MG63 (cell line): ENCODE data around the gene GAPDHS. TPM values are rescaled to one million over a fixed set of nuclear protein-coding genes. Genes with fewer than 3 reads are reported as not detected.

Experiments
- DNase-seq: peaks from one replicate; pipeline ENCODE4 v3.0.0-alpha.2; 2020
- H3K27me3 ChIP-seq: fragments of 250-450 bp; sonication (Bioruptor Pico); 2 replicates; pipeline ENCODE4 v1.5.1; 2020; ENCODE audit warnings: mild to moderate bottlenecking, moderate library complexity
- H3K36me3 ChIP-seq: fragments of 250-450 bp; sonication (Bioruptor Pico); 2 replicates; pipeline ENCODE4 v1.5.1; 2020; ENCODE audit warnings: mild to moderate bottlenecking, moderate library complexity
- H3K4me3 ChIP-seq: fragments of 250-450 bp; sonication (Bioruptor Pico); 2 replicates; pipeline ENCODE4 v1.5.1; 2020; ENCODE audit warnings: mild to moderate bottlenecking, moderate library complexity
- H3K9me3 ChIP-seq: fragments of 250-450 bp; sonication (Bioruptor Pico); 2 replicates; pipeline ENCODE4 v1.5.1; 2020; ENCODE audit warnings: mild to moderate bottlenecking, moderate library complexity
- total RNA-seq: library from RNA; depleted of rRNA; stranded (reverse); fragments of >200 nt; shearing (Covaris generic); gene quantifications from 2 replicates; pipeline ENCODE4 v1.2.3, GENCODE V29; 2014; ENCODE audit warnings: low replicate concordance

The GAPDHS gene
- total RNA-seq, 1 experiment from 2014 or later: not detected

- H3K9me3 ChIP-seq: no peaks in the 10 kb centered on the region
- H3K27me3 ChIP-seq: no peaks in the 10 kb centered on the region
- H3K4me3 ChIP-seq: no peak overlapping the region
- H3K36me3 ChIP-seq: no peaks in the 10 kb centered on the region
- DNase-seq: no peak
Measured at GRCh38 chr19:35524181-35524837, 8.9 kb upstream of the GAPDHS start.

GRCh38 chr19:35525873-35526272, 7.4 kb upstream of the GAPDHS start:
- H3K36me3 ChIP-seq: no peaks in the 10 kb centered on the region
- no peak overlapping the region for H3K4me3 ChIP-seq
- DNase-seq: no peak
- H3K9me3 ChIP-seq: no peaks in the 10 kb centered on the region
- peaks cover under 1% of the 10 kb centered on the region; the same call in 1 of the 2 replicates for H3K27me3 ChIP-seq

DNA sequence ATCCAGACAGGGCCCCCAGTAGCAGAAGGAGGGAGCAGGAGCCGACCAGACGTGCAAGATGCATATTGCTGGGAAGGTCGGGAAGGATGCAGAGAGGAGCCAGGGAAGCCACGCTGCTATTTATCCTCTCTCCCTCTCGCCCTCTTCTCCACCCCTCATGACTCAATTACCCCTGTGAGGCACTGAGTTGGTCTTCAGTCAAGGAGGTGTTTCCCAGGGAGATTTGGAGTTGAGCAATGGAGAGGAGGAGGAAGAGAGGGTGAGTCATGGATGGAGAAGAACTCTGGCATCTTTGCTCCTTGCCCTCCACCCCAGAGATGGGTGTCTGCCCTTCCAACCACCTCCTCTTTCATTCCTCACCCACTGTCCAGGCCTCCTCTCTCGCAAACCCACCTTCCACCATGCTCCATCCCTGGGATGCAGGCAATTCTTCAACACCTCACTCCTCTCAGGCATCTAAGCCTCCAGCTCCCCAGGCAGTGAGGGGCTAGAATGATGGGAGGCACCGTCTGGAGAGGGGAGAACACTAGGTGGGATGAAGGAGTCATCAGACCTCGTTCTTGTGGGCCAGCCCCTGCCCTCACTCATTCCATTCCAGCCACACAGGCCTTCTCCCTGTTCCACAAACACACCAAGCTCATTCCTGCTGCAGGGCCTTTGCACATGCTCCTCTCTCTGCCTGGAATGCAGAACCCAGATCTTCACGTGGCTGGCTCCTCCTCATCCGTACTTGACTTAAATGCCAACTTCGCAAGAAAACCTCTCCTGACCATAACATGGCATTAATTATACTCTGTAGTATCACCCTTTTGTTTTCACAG, 4.8 kb upstream of the GAPDHS start, which contains the start of gene SBSN:
Gene SBSN (minus strand): TSS at position 94 of the 821 bp plus-strand sequence. CDS start 30 bp downstream, at position 64.
- peak; percentile 63 for DNase-seq

DNA sequence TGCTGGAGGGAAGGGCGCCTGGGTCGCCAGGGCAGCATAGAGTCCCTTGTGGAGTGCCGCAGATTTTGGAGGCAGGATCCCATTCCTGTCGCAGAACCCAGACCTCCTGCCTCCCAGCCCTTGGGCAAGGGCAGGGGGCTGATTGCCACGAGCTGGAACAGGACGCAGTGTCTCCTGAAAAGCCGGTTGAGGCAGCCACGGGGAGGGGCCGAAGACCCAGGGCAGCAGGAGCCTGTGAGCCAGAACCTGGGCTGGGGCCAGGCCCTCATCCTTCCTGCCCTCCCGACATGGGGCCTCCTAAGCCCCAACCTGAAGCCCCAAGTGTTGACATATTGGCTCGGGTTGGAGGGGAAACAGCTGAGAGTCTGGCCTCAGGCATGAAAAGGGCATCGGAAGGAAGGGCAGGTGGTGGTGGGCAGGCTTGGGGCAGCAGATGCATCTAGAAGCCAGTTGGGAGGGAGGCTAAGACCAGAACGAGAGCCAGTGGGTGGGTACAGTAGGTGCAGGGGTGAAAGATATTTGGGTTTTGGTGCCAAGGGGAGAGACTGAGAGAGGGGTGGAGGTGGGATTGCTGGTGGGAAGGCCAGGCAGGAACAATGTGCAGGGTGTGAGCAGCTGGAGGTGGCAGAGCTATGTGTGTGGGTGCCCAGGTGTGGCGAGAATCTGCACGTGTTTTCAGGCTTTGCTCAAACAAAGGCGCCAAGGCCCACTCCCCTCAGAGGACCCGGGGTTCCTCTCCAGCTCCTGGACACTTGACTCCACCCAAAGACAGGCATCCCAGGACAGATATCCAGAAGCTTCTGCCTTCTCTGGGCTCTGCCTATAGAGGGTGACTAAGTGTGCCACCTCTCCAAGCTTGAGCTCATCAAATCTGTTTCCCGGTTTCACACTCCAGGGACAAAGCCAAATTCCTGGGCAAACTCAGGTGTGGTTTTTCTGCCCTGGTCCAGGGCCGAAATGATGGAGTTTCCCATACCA, 3.7 kb upstream of the GAPDHS start:
- Histone ChIP-seq H3K4me3 (no peak overlapping the region), H3K27me3 (peaks cover 8% of the 10 kb centered on the region; the same call in 1 of the 2 replicates), H3K36me3 (no peaks in the 10 kb centered on the region), H3K9me3 (no peaks in the 10 kb centered on the region)
- DNase-seq: no peak

More for the DNA sequence above, 4.8 kb upstream of the GAPDHS start, which contains the start of gene SBSN:
- H3K36me3 ChIP-seq: no peaks in the 10 kb centered on the region
- H3K4me3 ChIP-seq: no peak within 1 kb of the TSS
- H3K9me3 ChIP-seq: no peaks in the 10 kb centered on the region
- H3K27me3 ChIP-seq: peaks cover 8% of the 10 kb centered on the region; the same call in 1 of the 2 replicates

DNA sequence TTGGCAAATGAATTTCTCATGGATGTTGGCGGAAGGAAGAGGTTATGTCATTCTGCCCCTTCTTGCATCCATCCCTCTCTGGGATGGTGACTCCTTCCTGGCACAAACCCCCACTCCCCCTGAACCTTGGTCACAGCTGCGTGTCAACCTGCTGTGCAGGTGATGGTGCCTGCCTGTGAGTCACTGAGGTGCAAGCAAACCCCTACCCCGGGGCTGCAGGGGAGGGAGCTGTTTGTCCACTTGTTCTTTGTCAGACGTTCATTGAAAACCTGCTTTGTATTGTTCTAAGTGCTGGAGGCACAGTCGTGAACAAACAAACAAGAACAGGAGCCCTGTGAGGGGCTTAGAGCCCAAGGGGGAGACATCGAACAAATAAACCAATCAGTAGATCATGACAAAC, 2.0 kb upstream of the GAPDHS start:
- H3K4me3 ChIP-seq: no peak overlapping the region
- no peaks in the 10 kb centered on the region for H3K9me3 ChIP-seq
- no peaks in the 10 kb centered on the region for H3K36me3 ChIP-seq
- H3K27me3 ChIP-seq: peaks cover 8% of the 10 kb centered on the region; the same call in 1 of the 2 replicates
- DNase-seq: no peak

- peak; percentile 62 for DNase-seq
- no peaks in the 10 kb centered on the region for H3K36me3 ChIP-seq
- H3K4me3 ChIP-seq: no peak overlapping the region
- H3K9me3 ChIP-seq: no peaks in the 10 kb centered on the region
- peaks cover 8% of the 10 kb centered on the region; the same call in 1 of the 2 replicates for H3K27me3 ChIP-seq
Measured at GRCh38 chr19:35533822-35534392, 651 bp downstream of the GAPDHS start.

DNA sequence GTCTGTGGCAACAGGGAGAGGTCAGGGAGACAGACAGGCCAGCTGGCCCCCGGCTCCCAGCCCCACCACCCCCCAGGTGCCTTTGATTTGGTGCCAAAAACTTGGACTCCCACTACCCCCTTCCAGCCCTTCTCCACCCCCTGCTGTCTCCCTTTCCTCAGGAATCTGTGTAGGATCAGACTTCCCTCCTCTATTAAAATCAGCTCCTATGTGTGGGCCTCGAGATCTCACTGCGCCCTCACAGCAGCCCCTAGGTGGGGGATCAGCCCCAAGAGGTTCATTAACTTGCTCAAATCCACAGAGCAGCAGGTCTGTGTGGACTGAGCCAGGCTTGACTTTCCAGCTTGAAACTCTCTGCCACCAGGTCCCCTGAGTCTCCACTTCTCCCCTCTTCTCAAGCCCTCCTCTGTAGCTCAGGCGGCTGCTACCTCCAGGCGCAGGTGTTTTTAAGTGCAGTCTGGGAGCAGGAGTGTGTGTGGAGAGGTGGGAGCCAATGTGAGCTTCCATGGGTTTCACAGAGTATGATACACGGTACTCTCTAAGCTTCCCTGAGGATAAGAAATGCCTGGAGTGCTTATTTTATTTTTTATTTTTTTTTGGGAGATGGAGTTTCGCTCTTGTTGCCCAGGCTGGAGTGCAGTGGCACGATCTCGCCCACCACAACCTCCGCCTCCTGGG, 1.7 kb downstream of the GAPDHS start:
- no peak for DNase-seq
- Histone ChIP-seq H3K27me3 (peaks cover 8% of the 10 kb centered on the region; the same call in 1 of the 2 replicates), H3K4me3 (no peak overlapping the region), H3K36me3 (no peaks in the 10 kb centered on the region), H3K9me3 (no peaks in the 10 kb centered on the region)

GRCh38 chr19:35539314-35539713, 6.1 kb downstream of the GAPDHS start:
- Histone ChIP-seq H3K4me3 (no peak overlapping the region), H3K36me3 (peaks cover 18% of the 10 kb centered on the region), H3K9me3 (no peaks in the 10 kb centered on the region), H3K27me3 (no peaks in the 10 kb centered on the region)
- DNase-seq: no peak

DNA sequence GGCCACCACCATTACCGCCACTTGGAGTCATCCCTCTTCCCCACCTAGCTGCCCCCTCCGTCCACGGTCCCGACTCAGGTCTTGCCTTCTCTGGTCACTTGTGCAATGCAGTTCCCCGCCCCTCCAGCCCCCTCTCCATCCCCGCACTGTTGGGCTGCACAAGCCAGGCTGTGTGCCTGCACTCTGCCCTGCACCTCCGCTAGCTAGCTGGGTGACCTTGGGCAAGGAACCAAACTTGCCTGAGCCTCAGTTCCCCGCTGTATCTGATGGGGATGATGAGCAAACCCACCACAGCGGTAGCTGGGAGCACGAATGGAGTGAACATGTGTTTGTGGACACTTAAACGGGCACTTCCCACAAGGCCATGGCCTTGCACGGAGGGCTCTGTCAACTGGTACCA, 6.6 kb downstream of the GAPDHS start:
- Histone ChIP-seq H3K27me3 (no peaks in the 10 kb centered on the region), H3K36me3 (peaks cover 19% of the 10 kb centered on the region), H3K9me3 (no peaks in the 10 kb centered on the region), H3K4me3 (no peak overlapping the region)
- DNase-seq: no peak

DNA sequence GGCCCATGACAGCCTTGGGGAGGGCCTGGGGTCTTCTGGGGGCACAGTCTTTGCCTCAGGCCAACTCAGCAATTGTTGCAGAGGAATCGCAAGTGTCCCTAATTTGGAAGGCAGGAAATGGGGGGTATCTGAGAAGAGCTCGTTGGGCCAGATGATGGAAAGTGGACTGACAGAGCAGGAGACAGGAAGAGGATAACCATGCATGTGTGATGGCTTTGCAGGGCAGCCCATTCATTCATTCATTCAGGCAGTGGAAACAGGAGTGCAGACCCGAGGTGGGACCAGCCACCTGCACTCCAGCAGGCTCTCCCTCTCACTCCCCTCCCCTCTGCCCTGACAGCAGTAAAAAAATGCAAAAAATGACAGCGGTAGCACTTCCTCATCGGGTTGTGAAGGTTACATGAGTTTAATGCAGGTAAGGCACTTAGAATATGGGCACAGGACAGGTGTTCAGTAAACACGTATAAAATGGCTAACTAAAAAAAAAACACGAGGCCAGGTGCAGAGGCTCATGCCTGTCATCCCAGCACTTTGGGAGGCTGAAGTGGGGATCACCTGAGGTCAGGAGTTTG, 7.2 kb downstream of the GAPDHS start:
- DNase-seq: no peak
- no peak overlapping the region for H3K4me3 ChIP-seq

DNA sequence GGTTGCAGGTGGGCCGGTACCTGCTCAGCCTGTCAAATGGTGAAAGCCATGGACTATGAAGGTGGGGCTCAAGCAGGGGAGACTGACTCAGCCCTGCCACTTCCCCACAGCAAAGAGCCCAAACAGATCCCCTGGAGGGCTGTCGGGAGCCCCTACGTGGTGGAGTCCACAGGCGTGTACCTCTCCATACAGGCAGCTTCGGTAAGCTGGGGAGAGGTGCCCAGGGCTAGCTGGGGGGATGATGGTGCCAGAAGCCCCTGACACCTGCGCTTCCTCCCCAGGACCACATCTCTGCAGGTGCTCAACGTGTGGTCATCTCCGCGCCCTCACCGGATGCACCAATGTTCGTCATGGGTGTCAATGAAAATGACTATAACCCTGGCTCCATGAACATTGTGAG, 9.0 kb downstream of the GAPDHS start:
- peaks cover 29% of the 10 kb centered on the region for H3K36me3 ChIP-seq
- DNase-seq: no peak
- H3K4me3 ChIP-seq: no peak overlapping the region
- H3K27me3 ChIP-seq: no peaks in the 10 kb centered on the region
- no peaks in the 10 kb centered on the region for H3K9me3 ChIP-seq

More for the DNA sequence above, 7.2 kb downstream of the GAPDHS start:
- Histone ChIP-seq H3K36me3 (peaks cover 19% of the 10 kb centered on the region), H3K9me3 (no peaks in the 10 kb centered on the region), H3K27me3 (no peaks in the 10 kb centered on the region)

DNA sequence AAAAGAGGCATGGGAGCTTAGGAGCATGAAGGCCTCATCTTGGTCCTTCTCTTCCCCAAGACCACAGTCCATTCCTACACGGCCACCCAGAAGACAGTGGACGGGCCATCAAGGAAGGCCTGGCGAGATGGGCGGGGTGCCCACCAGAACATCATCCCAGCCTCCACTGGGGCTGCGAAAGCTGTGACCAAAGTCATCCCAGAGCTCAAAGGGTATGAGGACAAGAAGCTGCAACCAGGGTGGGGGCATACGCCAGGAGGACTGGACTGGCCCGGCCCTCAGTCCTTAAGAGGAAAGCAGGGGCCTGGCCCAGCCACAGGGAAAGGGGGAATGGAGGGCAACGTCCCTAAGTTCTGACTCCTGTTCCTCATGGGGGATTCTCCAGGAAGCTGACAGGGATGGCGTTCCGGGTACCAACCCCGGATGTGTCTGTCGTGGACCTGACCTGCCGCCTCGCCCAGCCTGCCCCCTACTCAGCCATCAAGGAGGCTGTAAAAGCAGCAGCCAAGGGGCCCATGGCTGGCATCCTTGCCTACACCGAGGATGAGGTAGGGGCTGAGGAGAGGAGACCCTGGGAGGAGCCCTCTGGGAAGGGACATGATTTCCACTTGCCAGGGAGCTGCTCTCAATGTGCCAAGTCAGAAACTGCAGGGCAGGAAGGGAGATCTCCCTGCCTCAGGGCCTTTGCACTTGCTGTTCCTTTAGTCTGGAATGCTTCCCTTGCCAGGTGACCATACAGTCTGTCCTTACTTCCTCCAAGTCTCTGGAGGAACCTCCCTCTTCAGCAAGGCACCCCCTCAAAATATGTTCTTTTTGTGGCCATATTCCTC, 10.2 kb downstream of the GAPDHS start:
- Histone ChIP-seq H3K36me3 (peaks cover 42% of the 10 kb centered on the region), H3K27me3 (no peaks in the 10 kb centered on the region), H3K9me3 (no peaks in the 10 kb centered on the region), H3K4me3 (peak overlapping the region; percentile 74)
- DNase-seq: no peak

DNA sequence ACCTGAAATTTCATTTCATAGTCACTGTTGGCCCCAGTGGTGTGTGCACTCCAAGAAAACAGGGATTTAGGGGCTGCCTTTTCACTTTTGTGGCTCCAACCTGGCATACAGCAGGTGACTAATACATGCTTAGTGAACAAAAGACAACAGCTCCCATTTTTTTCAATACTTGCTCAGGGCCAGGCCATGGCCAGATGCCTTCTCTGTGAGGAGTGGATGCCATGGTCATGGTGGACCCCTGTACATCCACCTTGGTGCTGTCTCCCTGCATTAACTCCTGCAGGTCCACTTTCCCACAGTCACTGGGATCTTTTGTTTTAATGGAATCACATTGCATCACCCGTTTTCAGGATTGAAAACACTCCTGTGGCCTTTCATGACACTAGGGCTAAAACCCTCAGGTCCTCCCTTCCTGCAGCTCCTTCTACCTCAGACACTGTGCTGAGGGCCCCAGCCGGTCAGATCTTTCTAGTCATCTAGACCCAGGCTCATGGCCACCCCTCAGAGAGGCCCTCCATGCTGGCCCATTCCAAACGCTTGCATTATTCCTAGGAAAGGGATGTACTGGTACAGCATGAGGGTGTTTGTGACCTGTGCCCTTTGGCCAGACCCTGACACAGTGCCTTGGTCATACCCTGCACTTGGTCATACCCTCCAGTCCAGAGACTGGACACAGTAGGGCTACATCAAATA, 11.0 kb downstream of the GAPDHS start:
- DNase-seq: no peak

More for the DNA sequence above, 11.0 kb downstream of the GAPDHS start:
- Histone ChIP-seq H3K4me3 (peak overlapping the region; percentile 74), H3K9me3 (no peaks in the 10 kb centered on the region), H3K27me3 (no peaks in the 10 kb centered on the region), H3K36me3 (peaks cover 48% of the 10 kb centered on the region)
